ENCODE data around the gene CLHC1. TPM values are rescaled to one million over a fixed set of nuclear protein-coding genes. Genes with fewer than 3 reads are reported as not detected.
"Not testable (repeated sequence)": the region's sequence is repeated elsewhere in the genome, so short reads cannot be mapped to it uniquely, and the experiment has no call there.

Gene CLHC1
- total RNA-seq, 1 experiment from 2014 or later: 3.9 TPM

GRCh38 chr2:55144922-55145820 is 86.9 kb downstream of the CLHC1 start:
- TF ChIP-seq EZH2 (IDR thresholded peaks at IDR 0.05; ENCODE audit: low read length, unreplicated experiment) (no peak), CTCF (conservative IDR thresholded peaks at IDR 0.05; ENCODE audit: low read depth, low read length) (no peak), EZH2phosphoT487 (IDR thresholded peaks at IDR 0.05; ENCODE audit: borderline replicate concordance, low read length) (no peak)

GRCh38 chr2:55143706-55144105 is 88.4 kb downstream of the CLHC1 start:
- intact Hi-C loops (cut with micrococcal nuclease); H3K9me2 ChIP-seq (replicated peaks; ENCODE audit: low read length); H3K4me2 ChIP-seq (ENCODE audit: low read length); H3K9ac ChIP-seq (ENCODE audit: low read length); H2AFZ ChIP-seq (ENCODE audit: low read length); ATAC-seq; H3K27me3 ChIP-seq (ENCODE audit: low read length); CTCF ChIA-PET; H3K36me3 ChIP-seq (ENCODE audit: low read depth, low read length); H3F3A ChIP-seq (ENCODE audit: low read length, unreplicated experiment); H3K4me3 ChIP-seq (ENCODE audit: low read length); BruUV-seq (replicated peaks); H3K27ac ChIP-seq (ENCODE audit: low read length); H4K20me1 ChIP-seq (ENCODE audit: low read length); DNase-seq; H3K9me3 ChIP-seq (ENCODE audit: low read length); POLR2A ChIA-PET (ENCODE audit: unreplicated experiment); H3K79me2 ChIP-seq (ENCODE audit: low read length): not testable (repeated sequence)
- H3K4me1 ChIP-seq (ENCODE audit: insufficient read depth, low read length): peaks cover 13% of the 10 kb centered on the region

More at GRCh38 chr2:55144922-55145820, 86.9 kb downstream of the CLHC1 start:
- no peaks in the 10 kb centered on the region for H3K79me2 ChIP-seq (ENCODE audit: low read length)
- H3K9me2 ChIP-seq (replicated peaks; ENCODE audit: low read length): no peaks in the 10 kb centered on the region
- H3K4me1 ChIP-seq (ENCODE audit: insufficient read depth, low read length): peaks cover 18% of the 10 kb centered on the region
- ATAC-seq (no peak), DNase-seq (no peak)
- H3K4me3 ChIP-seq (ENCODE audit: low read length): no peak overlapping the region
- ChIA-PET POLR2A (ENCODE audit: unreplicated experiment) (no interaction called here), CTCF (no interaction called here)
- H3K36me3 ChIP-seq (ENCODE audit: low read depth, low read length): no peaks in the 10 kb centered on the region
- H3K9me3 ChIP-seq (ENCODE audit: low read length): no peaks in the 10 kb centered on the region
- H3K27ac ChIP-seq (ENCODE audit: low read length): no peak overlapping the region
- H4K20me1 ChIP-seq (ENCODE audit: low read length): no peaks in the 10 kb centered on the region
- no peaks in the 10 kb centered on the region for H3K27me3 ChIP-seq (ENCODE audit: low read length)
- no peaks in the 10 kb centered on the region for H3F3A ChIP-seq (ENCODE audit: low read length, unreplicated experiment)
- H3K9ac ChIP-seq (ENCODE audit: low read length): no peak overlapping the region
- intact Hi-C loops (cut with micrococcal nuclease): no loop called here
- H2AFZ ChIP-seq (ENCODE audit: low read length): no peak overlapping the region
- no peak overlapping the region for H3K4me2 ChIP-seq (ENCODE audit: low read length)
- no TSS peak for BruUV-seq (replicated peaks)

GRCh38 chr2:55142518-55142917 is 89.6 kb downstream of the CLHC1 start:
- H3K4me1 ChIP-seq (ENCODE audit: insufficient read depth, low read length): peaks cover under 1% of the 10 kb centered on the region; the same call in 1 of the 2 replicates
- H3F3A ChIP-seq (ENCODE audit: low read length, unreplicated experiment): no peaks in the 10 kb centered on the region
- ChIA-PET POLR2A (ENCODE audit: unreplicated experiment) (no interaction called here), CTCF (no interaction called here)
- H3K79me2 ChIP-seq (ENCODE audit: low read length): no peaks in the 10 kb centered on the region
- H4K20me1 ChIP-seq (ENCODE audit: low read length): no peaks in the 10 kb centered on the region
- H3K4me3 ChIP-seq (ENCODE audit: low read length): no peak overlapping the region
- TF ChIP-seq EZH2 (IDR thresholded peaks at IDR 0.05; ENCODE audit: low read length, unreplicated experiment) (no peak), CTCF (conservative IDR thresholded peaks at IDR 0.05; ENCODE audit: low read depth, low read length) (no peak), EZH2phosphoT487 (IDR thresholded peaks at IDR 0.05; ENCODE audit: borderline replicate concordance, low read length) (no peak)
- no peaks in the 10 kb centered on the region for H3K27me3 ChIP-seq (ENCODE audit: low read length)
- no peak overlapping the region for H3K27ac ChIP-seq (ENCODE audit: low read length)
- BruUV-seq (replicated peaks): no TSS peak
- intact Hi-C loops (cut with micrococcal nuclease): no loop called here
- no peak overlapping the region for H3K4me2 ChIP-seq (ENCODE audit: low read length)
- H3K9ac ChIP-seq (ENCODE audit: low read length): no peak overlapping the region
- no peaks in the 10 kb centered on the region for H3K36me3 ChIP-seq (ENCODE audit: low read depth, low read length)
- ATAC-seq (no peak), DNase-seq (no peak)
- no peak overlapping the region for H2AFZ ChIP-seq (ENCODE audit: low read length)
- no peaks in the 10 kb centered on the region for H3K9me2 ChIP-seq (replicated peaks; ENCODE audit: low read length)
- no peaks in the 10 kb centered on the region for H3K9me3 ChIP-seq (ENCODE audit: low read length)

Data from PC-3 (cell line).